Peyer's patch (tissue), 4 donors: Measurements from ENCODE around the gene PDZD2.

Experiments used
- CTCF ChIP-seq, 6 experiments: fragments of 450-650 bp in 4 of 6; fragments of 200-600 bp in 2 of 6; sonication (generic) in 1 of 6; IDR thresholded peaks; one replicate each; pipeline ENCODE4 v1.5.1; 2017 to 2019; ENCODE audit warnings: antibody characterized with exemption in 6 of 6, mild to moderate bottlenecking in 3 of 6, moderate library complexity in 1 of 6
- POLR2A ChIP-seq, 2 donors: fragments of 450-650 bp; IDR thresholded peaks; one replicate each; pipeline ENCODE4 v1.5.1; 2017; ENCODE audit warnings: antibody characterized with exemption in 2 of 2, mild to moderate bottlenecking in 2 of 2, moderate library complexity in 2 of 2

- TF ChIP-seq CTCF (IDR thresholded peaks at IDR 0.05) (no peak), POLR2A (IDR thresholded peaks at IDR 0.05) (no peak)
These were observed 94.4 kb downstream of the PDZD2 start for GRCh38 chr5:31733371-31733770.
